Peyer's patch (tissue), 4 donors: Measurements from ENCODE around the gene PDE2A.

Experiments used
- CTCF ChIP-seq, 6 experiments: fragments of 450-650 bp in 4 of 6; fragments of 200-600 bp in 2 of 6; sonication (generic) in 1 of 6; IDR thresholded peaks; one replicate each; pipeline ENCODE4 v1.5.1; 2017 to 2019; ENCODE audit warnings: antibody characterized with exemption in 6 of 6, mild to moderate bottlenecking in 3 of 6, moderate library complexity in 1 of 6
- POLR2A ChIP-seq, 2 donors: fragments of 450-650 bp; IDR thresholded peaks; one replicate each; pipeline ENCODE4 v1.5.1; 2017; ENCODE audit warnings: antibody characterized with exemption in 2 of 2, mild to moderate bottlenecking in 2 of 2, moderate library complexity in 2 of 2

- TF ChIP-seq CTCF (IDR thresholded peaks at IDR 0.05): no peak
- TF ChIP-seq POLR2A (IDR thresholded peaks at IDR 0.05): no peak
These were observed 27.8 kb downstream of the PDE2A start for GRCh38 chr11:72646472-72646871.
